ENCODE results near the gene DNAJB5. TPM values are rescaled to one million over a fixed set of nuclear protein-coding genes. Genes with fewer than 3 reads are reported as not detected.

The DNAJB5 gene
- total and polyA plus RNA-seq, 2 donors from 2014 or later: 9.7 to 10.6 TPM

DNA sequence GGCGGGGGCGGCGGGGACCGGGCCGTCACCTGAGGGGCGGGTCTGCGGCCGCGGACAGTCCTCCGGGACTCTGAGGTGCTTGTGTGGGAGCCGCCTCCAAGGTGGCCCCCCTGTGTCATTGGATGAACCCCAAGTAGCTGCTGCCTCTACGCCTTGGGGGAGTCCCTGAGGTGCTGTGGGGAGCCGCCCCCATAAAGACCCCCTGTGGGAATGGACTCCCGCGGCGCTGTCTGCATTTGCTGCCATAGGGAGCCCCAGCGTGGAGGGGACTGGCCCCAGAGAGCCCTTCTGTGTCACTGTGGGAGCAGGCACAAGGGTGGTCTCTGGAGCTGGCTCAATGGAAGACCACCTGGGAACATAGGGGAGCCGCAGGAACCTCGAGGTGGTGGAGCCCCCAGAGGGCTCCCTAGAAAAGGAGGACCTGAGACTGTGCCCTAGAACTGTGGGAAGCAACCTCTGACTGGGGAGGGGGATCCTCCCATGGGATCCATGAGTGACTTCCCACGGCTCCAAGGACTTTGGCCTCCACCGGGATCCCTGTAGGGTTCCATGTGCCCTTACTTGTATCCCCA is 31.0 kb upstream of the DNAJB5 start:
- DNase-seq: peak in 1 of 5 donors; percentile 43

DNA sequence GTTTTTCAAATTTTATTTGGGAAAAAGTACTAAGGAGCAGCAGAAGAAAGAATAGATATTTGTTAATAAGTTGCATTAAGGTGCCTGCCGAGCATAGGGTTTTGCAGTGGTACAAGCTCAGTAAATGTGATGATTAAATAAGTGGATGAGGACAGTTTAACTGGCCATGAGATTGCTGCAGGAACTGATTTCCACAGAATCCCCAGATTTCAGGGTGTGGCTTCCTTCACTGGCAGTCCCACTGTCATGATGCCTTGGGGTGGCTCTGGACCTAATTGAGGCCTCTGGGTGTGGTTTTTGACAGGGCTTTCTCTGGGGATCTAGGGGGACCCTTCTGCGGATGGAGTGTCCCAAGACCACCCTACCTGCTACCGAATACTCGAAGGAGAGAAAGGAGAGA is 30.1 kb upstream of the DNAJB5 start:
- intact Hi-C loops (cut with DNase I): no loop called here
- Histone ChIP-seq H3K27me3 (ENCODE audit: control insufficient read depth, insufficient read depth, low read length) (peaks cover 14% of the 10 kb centered on the region), H3K27ac (ENCODE audit: low read depth in 2 of 2, low read length in 2 of 2) (no peak overlapping the region)

More for the DNA sequence above, 31.0 kb upstream of the DNAJB5 start:
- no peak for TF ChIP-seq CTCF (IDR thresholded peaks at IDR 0.05; ENCODE audit: borderline replicate concordance, extremely low read depth, insufficient read depth)
- no peak overlapping the region for H3K9ac ChIP-seq (ENCODE audit: low read length in 3 of 3)
- H3K9me3 ChIP-seq (ENCODE audit: control insufficient read depth in 2 of 3, insufficient read depth in 1 of 3, low read length in 3 of 3): no peaks in the 10 kb centered on the region
- no peak overlapping the region for H3K27ac ChIP-seq (ENCODE audit: low read depth in 2 of 2, low read length in 2 of 2)
- intact Hi-C loops (cut with DNase I): no loop called here
- FAIRE-seq: no peak
- H3K27me3 ChIP-seq (ENCODE audit: control insufficient read depth, insufficient read depth, low read length): peaks cover 11% of the 10 kb centered on the region
- H3K4me3 ChIP-seq (ENCODE audit: low read length in 3 of 3): no peak overlapping the region
- no peaks in the 10 kb centered on the region for H3K36me3 ChIP-seq (ENCODE audit: control insufficient read depth in 2 of 3, insufficient read depth in 3 of 3, low read length in 3 of 3)
- peaks cover 0 to 2% (median 0%) of the 10 kb centered on the region in 3 donors for H3K4me1 ChIP-seq (ENCODE audit: control insufficient read depth in 2 of 3, insufficient read depth in 2 of 3, low read depth in 1 of 3, low read length in 3 of 3)

GRCh38 chr9:34961574-34962490 is 27.7 kb upstream of the DNAJB5 start:
- FAIRE-seq (no peak), DNase-seq (no peak)
- Histone ChIP-seq H3K27me3 (ENCODE audit: control insufficient read depth, insufficient read depth, low read length) (peaks cover 14% of the 10 kb centered on the region), H3K27ac (ENCODE audit: low read depth in 2 of 2, low read length in 2 of 2) (no peak overlapping the region), H3K9me3 (ENCODE audit: control insufficient read depth in 2 of 3, insufficient read depth in 1 of 3, low read length in 3 of 3) (no peaks in the 10 kb centered on the region), H3K9ac (ENCODE audit: low read length in 3 of 3) (no peak overlapping the region), H3K4me3 (ENCODE audit: low read length in 3 of 3) (no peak overlapping the region), H3K36me3 (ENCODE audit: control insufficient read depth in 2 of 3, insufficient read depth in 3 of 3, low read length in 3 of 3) (no peaks in the 10 kb centered on the region), H3K4me1 (ENCODE audit: control insufficient read depth in 2 of 3, insufficient read depth in 2 of 3, low read depth in 1 of 3, low read length in 3 of 3) (peaks cover 0 to 2% (median 0%) of the 10 kb centered on the region in 3 donors)
- intact Hi-C loops (cut with DNase I): no loop called here
- TF ChIP-seq CTCF (IDR thresholded peaks at IDR 0.05; ENCODE audit: borderline replicate concordance, extremely low read depth, insufficient read depth): no peak

More for the DNA sequence above, 30.1 kb upstream of the DNAJB5 start:
- Histone ChIP-seq H3K36me3 (ENCODE audit: control insufficient read depth in 2 of 3, insufficient read depth in 3 of 3, low read length in 3 of 3) (no peaks in the 10 kb centered on the region), H3K4me1 (ENCODE audit: control insufficient read depth in 2 of 3, insufficient read depth in 2 of 3, low read depth in 1 of 3, low read length in 3 of 3) (peaks cover 0 to 2% (median 0%) of the 10 kb centered on the region in 3 donors), H3K9ac (ENCODE audit: low read length in 3 of 3) (no peak overlapping the region), H3K4me3 (ENCODE audit: low read length in 3 of 3) (no peak overlapping the region), H3K9me3 (ENCODE audit: control insufficient read depth in 2 of 3, insufficient read depth in 1 of 3, low read length in 3 of 3) (no peaks in the 10 kb centered on the region)
- no peak for DNase-seq
- TF ChIP-seq CTCF (IDR thresholded peaks at IDR 0.05; ENCODE audit: borderline replicate concordance, extremely low read depth, insufficient read depth): no peak
- FAIRE-seq: no peak
